HTERT RPE-1 (cell line): Measurements from ENCODE around the gene METAP2.
"Not testable (repeated sequence)": the region's sequence is repeated elsewhere in the genome, so short reads cannot be mapped to it uniquely, and the experiment has no call there.

Experiments
- in situ Hi-C: fragments of 300-500 bp; cut with MboI; formaldehyde crosslinking; loops from 4 replicates; pipeline ENCODE4 v1.14.3; 2020; ENCODE audit warnings: low sequenced_read_pairs

The METAP2 gene

DNA sequence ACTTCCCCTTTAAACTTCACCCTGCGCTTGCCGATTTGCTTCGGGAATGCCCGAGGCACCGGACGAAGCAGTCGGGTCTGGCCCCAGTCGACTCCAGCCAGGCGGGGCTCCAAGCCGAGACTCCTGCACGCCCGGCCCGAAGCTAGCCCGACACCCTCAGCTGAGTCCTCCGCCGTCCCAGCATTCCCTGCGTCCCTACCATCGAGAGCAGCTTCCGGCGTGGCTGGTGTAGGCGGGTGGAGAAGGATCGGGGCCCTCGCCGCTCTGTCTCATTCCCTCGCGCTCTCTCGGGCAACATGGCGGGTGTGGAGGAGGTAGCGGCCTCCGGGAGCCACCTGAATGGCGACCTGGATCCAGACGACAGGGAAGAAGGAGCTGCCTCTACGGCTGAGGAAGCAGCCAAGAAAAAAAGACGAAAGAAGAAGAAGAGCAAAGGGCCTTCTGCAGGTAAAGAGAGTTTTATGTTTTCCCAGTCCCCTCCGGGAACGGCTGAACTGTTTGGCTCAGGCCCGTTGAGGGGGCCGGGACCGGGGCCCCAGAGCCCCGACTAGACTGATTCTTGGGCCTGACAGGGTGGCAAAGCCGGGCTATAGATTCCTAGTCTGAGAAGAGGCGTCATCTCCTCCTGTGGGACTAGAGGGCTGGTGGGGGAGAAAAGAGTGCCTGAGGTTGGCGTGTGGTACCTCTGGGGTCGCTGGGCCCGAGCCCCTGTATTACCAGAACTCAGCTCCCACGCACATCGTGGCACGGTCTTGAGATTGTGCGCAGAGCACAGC is at the start of gene METAP2:
Gene METAP2, plus strand, starts transcription at position 269 of the 776 bp plus-strand sequence. Its CDS starts 28 bp downstream, at position 297.
- in situ Hi-C loops: no loop called here

DNA sequence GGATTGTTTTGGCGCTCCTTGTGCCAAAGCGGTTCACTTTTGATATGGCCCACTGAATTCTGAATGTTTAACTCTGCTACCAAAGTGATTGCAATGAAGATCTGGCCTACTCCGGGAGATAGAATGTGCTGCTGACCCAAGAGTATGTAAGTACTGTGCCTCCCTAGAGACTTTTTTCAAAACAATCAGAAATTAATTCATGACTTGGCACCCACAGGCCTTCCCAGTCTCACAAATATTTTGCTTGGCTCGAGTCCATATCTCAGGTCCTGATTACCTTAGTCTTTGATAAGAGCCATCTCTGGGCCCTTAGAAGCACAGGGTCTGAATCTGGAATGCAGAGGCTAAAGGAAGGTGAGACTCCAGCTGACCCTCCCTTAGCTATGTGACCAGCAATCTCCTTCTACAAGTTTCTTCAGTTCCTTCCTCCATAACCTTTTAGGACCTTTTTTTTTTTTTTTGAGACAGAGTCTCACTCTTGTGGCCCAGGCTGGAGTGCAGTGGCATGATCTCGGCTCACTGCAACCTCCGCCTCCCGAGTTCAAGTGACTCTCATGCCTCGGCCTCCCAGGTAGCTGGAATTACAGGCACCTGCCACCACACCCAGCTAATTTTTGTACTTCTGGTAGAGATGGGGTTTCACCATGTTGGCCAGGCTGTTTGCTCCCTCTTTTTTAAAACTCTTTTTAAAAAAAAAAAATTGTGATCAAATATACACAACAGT is 49.5 kb upstream of the METAP2 start:
- in situ Hi-C loops: no loop called here

DNA sequence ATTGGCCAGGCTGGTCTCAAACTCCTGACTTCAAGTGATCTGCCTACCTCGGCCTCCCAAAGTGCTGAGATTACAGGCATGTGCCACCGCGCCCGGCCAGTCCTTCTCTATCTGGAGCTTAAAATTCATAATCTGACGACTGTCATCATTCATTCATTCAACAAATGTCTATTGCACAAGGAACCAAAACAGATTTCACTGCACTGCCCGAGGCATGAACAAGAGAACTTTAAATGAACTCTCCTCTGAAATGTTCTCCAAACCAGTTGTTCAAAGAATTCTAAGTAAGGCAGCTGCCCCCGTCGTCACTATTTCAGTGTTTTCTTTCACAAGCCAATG is 44.8 kb upstream of the METAP2 start:
- in situ Hi-C loops: no loop called here

DNA sequence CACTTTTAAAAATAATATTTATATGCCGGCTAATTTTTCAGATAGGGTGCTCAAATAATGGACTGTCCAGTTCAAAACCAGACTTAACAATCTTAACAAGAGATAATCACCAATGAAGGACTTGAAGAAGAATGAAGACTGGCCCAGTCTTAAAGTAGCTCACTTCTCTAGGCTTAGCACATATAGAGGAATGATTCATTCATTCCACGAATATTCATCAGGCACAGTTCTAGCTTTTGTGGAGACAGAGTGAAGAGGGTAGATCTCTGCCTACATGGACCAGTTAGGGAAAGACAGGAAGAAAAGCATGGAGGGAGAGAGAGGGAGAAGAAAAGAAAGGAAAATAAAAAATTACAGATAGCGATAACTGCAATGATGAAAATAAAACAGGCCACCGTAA is 42.8 kb upstream of the METAP2 start:
- in situ Hi-C loops: no loop called here

DNA sequence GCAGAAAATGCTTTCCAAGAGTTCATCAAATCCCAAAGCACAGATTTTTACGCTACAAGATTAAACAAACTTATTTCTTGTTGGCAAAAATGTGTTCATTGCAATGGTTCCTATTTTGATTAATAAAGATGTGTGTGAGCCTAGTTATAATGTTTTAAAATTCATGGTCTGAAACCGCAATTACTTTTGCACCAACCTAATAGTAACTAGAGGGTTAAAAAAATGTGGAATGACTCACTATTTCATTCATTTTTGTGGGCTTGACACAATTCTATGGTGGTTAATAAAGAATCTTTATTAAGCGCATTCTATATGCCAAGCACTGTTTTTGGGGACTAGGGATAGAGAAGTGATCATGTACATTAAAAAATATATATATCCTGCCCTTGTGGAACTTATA is 38.6 kb upstream of the METAP2 start:
- in situ Hi-C loops: no loop called here

DNA sequence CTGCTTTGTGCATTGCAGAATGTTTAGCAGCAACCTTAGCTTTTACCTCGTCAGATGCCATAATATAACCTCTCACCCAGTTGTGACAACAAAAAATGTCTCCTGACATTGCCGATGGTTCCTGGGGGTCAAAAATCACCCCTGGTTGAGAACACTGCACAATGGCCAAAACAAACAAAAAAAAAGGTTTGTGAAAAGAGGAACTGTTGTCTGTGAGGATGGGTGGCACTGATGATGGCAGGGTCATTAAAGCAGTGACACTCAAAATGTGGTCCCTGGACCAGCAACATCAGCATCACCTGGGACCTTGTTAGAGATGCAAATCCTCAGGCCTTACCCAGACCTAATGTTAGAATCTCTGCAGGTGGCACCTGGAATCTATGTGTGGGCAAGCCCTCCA is 36.4 kb upstream of the METAP2 start:
- in situ Hi-C loops: no loop called here

DNA sequence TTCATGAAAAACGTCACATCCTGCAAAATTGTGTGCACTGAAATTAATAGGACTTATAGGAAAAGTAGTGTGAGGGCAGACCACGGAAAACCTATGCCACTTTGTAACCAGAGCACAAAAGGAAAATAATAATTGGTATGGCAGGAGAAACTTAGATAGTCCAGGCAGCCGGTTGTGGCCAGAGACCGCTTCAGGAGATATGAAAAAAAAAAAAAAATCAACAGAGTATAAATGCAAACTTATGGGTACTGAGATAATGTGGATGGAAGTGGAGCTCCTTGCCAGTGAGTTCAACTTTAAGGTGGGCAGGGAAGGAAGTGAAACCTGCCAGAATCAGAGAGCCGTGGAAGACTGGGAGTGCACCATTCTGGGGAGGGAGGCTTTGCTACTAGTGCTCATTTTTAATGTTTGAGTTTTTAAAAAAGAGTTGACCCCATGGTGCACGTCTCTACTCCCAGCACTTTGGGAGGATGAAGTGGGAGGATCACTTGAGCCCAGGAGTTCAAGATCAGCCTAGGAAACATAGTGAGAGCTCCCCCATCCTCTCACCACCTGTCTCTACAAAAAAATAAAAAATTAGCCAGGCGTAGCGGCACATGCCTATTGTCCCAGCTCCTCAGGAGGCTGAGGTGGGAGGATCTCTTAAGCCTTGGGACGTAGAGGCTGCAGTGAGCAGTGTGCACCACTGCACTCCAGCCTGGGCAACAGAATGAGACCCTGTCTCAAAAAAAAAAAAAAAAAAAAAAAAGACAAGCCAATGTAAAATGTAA is 34.3 kb upstream of the METAP2 start:
- in situ Hi-C loops: no loop called here

DNA sequence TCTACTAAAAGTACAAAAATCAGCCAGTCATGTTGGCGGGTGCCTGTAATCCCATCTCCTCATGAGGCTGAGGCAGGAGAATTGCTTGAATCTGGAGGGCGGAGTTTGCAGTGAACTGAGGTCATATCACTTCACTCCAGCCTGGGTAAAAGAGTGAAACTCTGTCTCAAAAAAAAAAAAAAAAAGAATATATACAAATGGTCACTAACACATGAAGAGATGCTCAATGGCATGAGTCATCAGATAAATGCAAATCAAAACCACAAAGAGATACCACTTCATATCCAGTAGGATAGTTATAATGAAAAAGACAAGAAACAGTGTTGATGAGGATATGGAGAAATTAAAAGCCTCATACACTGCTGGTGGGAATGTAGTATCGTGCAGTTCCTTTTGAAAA is 33.6 kb upstream of the METAP2 start:
- in situ Hi-C loops: no loop called here

DNA sequence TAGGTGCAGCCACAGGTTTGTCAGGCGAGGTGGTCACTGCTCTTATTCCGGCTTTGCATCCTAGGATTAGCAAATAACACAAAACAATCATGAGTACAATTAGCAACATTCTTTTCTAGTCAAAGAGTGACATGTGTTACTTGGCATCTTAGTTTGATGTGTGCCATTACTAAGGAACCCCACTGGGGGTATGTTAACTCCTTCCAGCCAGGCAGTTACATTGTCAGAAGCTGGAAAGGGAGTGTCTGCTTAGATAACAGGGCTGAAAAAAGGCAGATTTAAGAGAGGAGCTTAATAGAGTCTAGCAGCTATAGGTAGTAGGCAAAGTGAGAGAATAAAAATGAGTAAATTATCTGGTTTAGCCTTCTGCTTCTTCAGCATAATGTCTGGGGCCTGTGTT is 30.5 kb upstream of the METAP2 start:
- in situ Hi-C loops: no loop called here

DNA sequence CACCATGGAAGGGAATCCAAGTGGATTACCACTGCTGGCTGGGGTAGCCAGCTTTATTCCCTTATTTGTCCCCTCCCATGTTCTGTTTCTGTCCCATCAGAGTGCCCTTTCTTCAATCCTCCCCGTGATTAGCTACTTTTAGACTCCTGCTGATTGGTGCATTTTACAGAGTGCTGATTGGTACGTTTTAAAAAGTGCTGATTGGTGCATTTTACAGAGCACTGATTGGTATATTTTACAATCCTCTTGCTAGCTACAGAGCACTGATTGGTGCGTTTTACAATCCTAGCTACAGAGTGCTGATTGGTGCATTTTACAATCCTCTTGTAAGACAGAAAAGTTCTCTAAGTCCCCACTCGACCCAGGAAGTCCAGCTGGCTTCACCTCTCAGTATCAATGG is 28.9 kb upstream of the METAP2 start:
- in situ Hi-C loops: not testable (repeated sequence)

DNA sequence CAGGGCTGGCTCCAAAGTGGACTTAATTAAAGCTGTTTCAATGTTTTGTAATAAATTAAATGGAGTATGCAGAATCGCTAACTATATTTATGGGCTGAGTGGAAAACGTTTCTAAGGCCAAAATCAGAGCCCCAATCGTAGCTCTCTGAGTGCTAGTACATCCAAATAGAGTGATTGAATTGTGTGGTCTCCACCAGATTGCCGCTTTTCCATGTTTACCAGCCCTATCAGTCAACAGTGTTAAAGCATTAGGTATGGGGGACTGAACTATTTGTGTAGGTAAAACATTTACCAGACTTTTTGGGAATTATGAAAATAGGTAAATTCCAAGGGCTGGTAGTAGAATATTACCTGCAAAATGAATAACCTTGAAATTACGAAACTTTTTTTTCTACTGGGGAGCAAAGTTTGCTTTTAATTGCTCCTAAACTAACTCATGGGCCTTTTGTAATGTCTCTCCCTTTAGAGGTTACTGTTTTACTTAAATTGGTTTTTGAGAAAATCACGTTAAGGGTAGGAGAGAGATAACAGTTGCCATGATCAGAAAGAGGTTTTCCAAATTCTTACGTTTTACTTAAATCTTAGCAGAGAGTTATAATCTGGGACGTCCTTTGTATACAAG is 28.0 kb upstream of the METAP2 start:
- in situ Hi-C loops: no loop called here

DNA sequence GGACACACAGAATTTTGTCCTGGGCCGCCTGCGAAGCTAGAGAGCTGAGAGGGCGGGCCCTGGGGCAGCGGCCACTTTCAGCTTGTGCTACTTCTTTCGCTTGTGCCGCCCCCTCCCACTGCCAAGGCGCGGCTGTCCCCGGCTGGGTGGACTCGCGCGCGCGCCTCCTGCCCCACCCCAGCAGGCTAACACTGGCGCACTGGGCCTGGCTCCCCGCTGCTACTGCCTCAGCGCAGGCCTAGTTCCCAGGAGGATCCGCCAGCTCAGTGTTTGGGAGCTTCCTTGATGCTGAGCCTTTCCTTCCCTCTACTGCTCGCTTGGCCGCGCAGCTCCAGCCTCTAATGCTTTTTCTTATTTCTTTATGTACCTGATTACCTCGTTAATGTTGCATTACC is 27.4 kb upstream of the METAP2 start:
- in situ Hi-C loops: no loop called here

DNA sequence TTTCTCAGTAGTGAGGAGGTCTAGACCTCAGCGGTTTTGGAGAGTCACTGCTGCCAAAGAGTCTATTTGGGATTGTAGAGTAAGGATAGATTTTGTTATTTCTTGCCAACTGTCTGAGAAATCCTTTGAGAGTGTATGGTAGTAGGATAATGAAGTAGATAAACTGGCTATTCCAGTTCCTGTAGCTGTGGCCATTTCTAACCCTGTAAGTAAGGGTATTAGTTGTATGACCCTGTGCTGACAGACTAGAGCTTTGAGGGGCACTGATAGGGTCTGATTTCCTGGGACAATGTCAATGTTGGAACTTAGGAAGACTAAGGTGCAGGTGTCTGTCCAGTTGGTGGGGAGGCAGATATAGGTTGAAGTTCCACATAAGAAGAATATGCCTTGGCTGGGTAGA is 24.3 kb upstream of the METAP2 start:
- in situ Hi-C loops: not testable (repeated sequence)

DNA sequence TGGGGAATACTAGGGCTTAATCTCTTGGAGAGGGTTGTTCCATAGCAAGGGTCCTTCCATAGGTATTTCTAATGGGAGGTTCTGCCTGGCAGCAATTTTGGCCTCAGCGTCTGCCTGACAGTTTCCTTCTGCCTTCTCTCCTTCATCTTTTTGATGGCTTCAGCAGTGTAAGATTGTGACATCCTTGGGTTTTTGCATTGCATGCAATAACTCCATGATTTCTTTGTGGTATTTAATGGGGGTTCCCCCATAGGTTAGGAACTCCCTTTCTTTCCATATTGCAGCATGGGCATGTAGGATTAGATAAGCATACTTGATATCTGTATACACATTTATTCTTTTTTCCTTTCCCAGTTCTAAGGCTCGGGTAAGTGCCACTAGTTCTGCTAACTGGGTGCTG is 21.5 kb upstream of the METAP2 start:
- in situ Hi-C loops: not testable (repeated sequence)

DNA sequence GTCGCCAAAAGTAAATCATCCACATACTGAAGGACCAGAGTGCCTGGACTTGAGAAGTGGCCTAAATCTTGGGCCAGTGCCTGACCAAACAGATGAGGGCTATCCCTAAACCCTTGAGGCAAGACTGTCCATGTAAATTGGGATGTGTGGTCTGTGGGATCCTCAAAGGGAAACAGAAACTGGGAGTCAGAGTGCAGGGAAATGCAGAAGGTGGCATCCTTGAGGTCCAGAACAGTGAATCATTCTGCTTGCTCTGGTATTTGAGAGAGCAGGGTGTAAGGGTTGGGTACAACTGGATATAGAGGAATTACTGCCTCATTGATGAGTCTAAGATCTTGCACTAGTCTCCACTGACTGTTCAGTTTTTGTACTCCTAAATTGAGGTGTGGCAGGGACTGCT is 20.1 kb upstream of the METAP2 start:
- in situ Hi-C loops: not testable (repeated sequence)

DNA sequence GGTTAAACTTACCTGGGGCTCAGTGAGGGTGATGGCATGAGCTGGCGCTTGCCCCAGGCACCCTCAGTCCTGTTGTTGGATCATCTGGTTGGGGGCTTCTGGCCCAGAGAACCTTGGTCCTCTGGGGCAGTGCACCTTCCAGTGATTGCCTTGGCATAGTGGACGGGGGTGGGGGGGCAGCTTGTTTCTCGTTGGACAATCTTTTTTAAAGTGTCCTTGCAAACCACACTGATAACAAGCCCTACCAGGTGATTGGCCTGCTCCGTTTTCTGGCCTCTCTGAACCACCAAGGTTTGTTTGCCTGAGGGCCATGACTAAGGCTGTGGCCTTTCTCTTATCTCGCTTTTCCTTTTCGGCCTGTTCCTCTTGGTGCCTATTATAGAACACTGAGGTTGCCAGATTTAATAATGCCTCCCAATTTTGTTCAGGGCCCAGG is 19.2 kb upstream of the METAP2 start:
- in situ Hi-C loops: not testable (repeated sequence)

DNA sequence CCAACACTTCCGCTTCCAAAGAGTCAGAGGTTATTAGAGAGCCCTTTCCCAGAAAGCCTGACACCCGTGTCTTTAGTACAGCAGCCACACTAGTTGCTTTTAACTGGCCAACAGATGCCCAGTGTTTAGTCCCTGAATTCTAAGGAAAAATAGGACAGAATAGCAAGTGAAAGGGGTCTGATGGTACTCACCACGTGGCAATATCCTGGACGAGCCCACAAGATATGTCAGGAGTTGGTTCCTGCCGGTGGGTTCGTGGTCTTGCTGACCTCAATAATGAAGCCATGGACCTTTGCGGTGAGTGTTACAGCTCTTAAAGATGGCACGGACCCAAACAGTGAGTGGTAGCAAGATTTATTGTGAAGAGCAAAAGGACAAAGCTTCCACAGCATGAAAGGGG is 16.3 kb upstream of the METAP2 start:
- in situ Hi-C loops: not testable (repeated sequence)

DNA sequence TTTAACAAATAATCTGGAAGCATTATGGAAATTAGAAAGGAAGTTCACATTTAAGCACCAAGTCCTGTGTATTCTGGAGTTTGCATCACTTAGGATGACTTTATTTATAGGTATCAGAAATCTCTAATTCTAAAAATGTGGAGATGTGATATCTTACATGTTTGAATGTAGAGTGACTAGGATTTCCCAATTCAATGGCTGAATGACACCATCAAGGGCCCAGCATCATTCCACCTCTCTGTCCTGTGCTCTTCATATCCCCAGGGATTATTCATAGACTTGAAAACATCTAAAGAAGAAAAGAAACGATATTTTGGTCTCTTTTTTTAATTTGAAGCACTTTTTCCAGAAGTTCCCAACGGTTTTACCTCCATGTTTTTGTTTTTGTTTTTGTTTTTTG is 15.2 kb upstream of the METAP2 start:
- in situ Hi-C loops: no loop called here

DNA sequence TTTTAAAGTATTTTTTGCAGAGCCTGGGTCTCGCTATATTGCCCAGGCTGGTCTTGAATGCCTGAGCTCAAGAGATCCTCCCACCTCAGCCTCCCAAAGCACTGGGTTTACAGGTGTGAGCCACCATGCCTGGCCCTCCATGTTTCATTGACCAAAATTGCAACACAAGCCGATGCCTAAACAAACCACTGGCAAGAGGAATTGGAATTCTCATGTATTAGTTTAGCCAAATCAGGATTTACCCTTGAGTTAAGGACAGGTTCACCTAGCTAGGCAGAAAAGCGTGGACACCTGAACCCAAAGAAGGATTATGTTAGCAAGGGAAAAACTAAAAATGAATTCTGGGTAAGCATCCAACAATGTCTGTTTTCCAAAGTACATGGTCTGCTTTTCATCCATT is 14.6 kb upstream of the METAP2 start:
- in situ Hi-C loops: no loop called here

DNA sequence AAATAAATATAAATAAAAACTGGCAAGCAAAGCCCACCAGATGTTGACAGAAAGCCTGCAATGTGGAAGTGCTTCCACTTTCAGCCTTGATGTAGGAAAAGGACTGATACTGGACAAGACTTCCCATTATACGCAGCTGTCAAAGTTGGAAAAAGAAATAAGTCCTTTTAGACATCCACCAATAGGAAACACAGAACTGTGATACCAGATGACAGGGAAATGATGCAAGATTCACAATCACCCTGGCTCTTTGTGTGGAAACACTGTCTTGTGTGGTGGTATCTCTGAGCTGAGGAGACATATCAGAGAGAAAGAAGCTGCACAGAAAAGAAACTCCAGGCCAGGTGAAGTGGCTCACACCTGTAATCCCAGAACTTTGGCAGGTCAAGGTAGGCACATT is 13.8 kb upstream of the METAP2 start:
- in situ Hi-C loops: no loop called here

DNA sequence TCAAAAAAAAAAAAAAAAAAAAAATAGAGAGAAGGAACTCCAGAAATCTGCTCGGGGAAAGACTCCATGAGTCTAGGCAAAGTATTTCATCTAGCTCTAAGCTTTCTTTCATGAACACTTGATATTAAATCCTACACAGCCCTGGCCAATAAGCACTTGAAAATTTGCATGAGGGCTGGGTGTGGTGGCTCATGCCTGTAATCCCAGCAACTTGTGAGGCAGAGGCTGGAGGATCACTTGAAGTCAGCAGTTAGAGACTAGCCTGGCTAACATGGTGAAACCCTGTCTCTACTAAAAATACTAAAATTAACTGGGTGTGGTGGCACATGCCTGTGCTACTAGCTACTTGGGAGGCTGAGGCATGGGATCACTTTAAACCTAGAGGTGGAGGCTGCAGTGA is 13.1 kb upstream of the METAP2 start:
- in situ Hi-C loops: no loop called here
